Measurements from ENCODE around the gene RINT1.

The RINT1 gene

GRCh38 chr7:105530126-105530525, 1.9 kb upstream of the RINT1 start:
- TF ChIP-seq CTCF (IDR thresholded peaks at IDR 0.05; ENCODE audit: insufficient read depth, low read length, poor library complexity, severe bottlenecking): no peak
- Histone ChIP-seq H3K27me3 (replicated peaks; ENCODE audit: control insufficient read depth, insufficient read depth, low read length) (no peaks in the 10 kb centered on the region), H3K4me3 (replicated peaks; ENCODE audit: low read depth, low read length) (no peak overlapping the region), H3K36me3 (ENCODE audit: control insufficient read depth, insufficient read depth, low read length) (no peaks in the 10 kb centered on the region)
- DNase-seq (ENCODE audit: extremely low read depth, insufficient read length): no peak

GRCh38 chr7:105530546-105530945, 1.5 kb upstream of the RINT1 start:
- Histone ChIP-seq H3K4me3 (replicated peaks; ENCODE audit: low read depth, low read length) (no peak overlapping the region), H3K36me3 (ENCODE audit: control insufficient read depth, insufficient read depth, low read length) (peaks cover 2% of the 10 kb centered on the region; the same call in 1 of the 2 replicates), H3K27me3 (replicated peaks; ENCODE audit: control insufficient read depth, insufficient read depth, low read length) (no peaks in the 10 kb centered on the region)
- no peak for DNase-seq (ENCODE audit: extremely low read depth, insufficient read length)
- no peak for TF ChIP-seq CTCF (IDR thresholded peaks at IDR 0.05; ENCODE audit: insufficient read depth, low read length, poor library complexity, severe bottlenecking)

GRCh38 chr7:105532709-105533460, 884 bp downstream of the RINT1 start:
- no peak for DNase-seq (ENCODE audit: extremely low read depth, insufficient read length)
- Histone ChIP-seq H3K27me3 (replicated peaks; ENCODE audit: control insufficient read depth, insufficient read depth, low read length) (no peaks in the 10 kb centered on the region), H3K4me3 (replicated peaks; ENCODE audit: low read depth, low read length) (peak overlapping the region; percentile 99), H3K36me3 (ENCODE audit: control insufficient read depth, insufficient read depth, low read length) (peaks cover 2% of the 10 kb centered on the region)
- TF ChIP-seq CTCF (IDR thresholded peaks at IDR 0.05; ENCODE audit: insufficient read depth, low read length, poor library complexity, severe bottlenecking): no peak

- Histone ChIP-seq H3K4me3 (replicated peaks; ENCODE audit: low read depth, low read length) (no peak overlapping the region), H3K36me3 (ENCODE audit: control insufficient read depth, insufficient read depth, low read length) (peaks cover 13% of the 10 kb centered on the region), H3K27me3 (replicated peaks; ENCODE audit: control insufficient read depth, insufficient read depth, low read length) (no peaks in the 10 kb centered on the region)
- TF ChIP-seq CTCF (IDR thresholded peaks at IDR 0.05; ENCODE audit: insufficient read depth, low read length, poor library complexity, severe bottlenecking): no peak
- no peak for DNase-seq (ENCODE audit: extremely low read depth, insufficient read length)
Measured at GRCh38 chr7:105538339-105538738, 6.3 kb downstream of the RINT1 start.

GRCh38 chr7:105559926-105560325, 27.9 kb downstream of the RINT1 start:
- peaks cover 6% of the 10 kb centered on the region for H3K36me3 ChIP-seq (ENCODE audit: control insufficient read depth, insufficient read depth, low read length)
- H3K27me3 ChIP-seq (replicated peaks; ENCODE audit: control insufficient read depth, insufficient read depth, low read length): no peaks in the 10 kb centered on the region
- DNase-seq (ENCODE audit: extremely low read depth, insufficient read length): no peak
- H3K4me3 ChIP-seq (replicated peaks; ENCODE audit: low read depth, low read length): no peak overlapping the region
- no peak for TF ChIP-seq CTCF (IDR thresholded peaks at IDR 0.05; ENCODE audit: insufficient read depth, low read length, poor library complexity, severe bottlenecking)

All from GM06990 (cell line).